Endothelial cell of umbilical vein (primary cell): ENCODE results near the gene LGR6. TPM values are rescaled to one million over a fixed set of nuclear protein-coding genes. Genes with fewer than 3 reads are reported as not detected.
"Not testable (repeated sequence)": the region's sequence is repeated elsewhere in the genome, so short reads cannot be mapped to it uniquely, and the experiment has no call there.

ENCODE experiments used
- BruUV-seq: library from RNA; stranded (reverse); fragments of 400-500 nt; replicated peaks from 2 replicates; lab custom pipeline; 2021; lab: Mats Ljungman, UMichigan
- CTCF ChIA-PET: fragments of 300-600, 350-600 bp; sonication (Branson Sonifier 250); formaldehyde crosslinking; loops from one replicate; lab custom pipeline; 2021; ENCODE audit warnings: antibody characterized with exemption, inconsistent platforms; lab: Charles Lee
- POLR2A ChIA-PET: fragments of 300-600, 350-600 bp; sonication (Branson Sonifier 250); formaldehyde crosslinking; loops from one replicate; lab custom pipeline; 2021; ENCODE audit warnings: antibody characterized with exemption, inconsistent platforms; lab: Charles Lee
- DNase-seq: peaks from one replicate; pipeline ENCODE4 v3.0.0-alpha.2; 2011; ENCODE audit warnings: low read depth, low spot score
- FAIRE-seq: peaks from 2 replicates; lab custom pipeline; 2011; peaks lifted over from hg19 to GRCh38; lab: Jason Lieb, UNC
- H2AFZ ChIP-seq: 2 replicates; pipeline ENCODE4 v1.6.0; 2012; ENCODE audit warnings: low read depth, low read length, control low read depth, inconsistent platforms
- H3K27ac ChIP-seq: 2 replicates; pipeline ENCODE4 v1.5.1; 2011; ENCODE audit warnings: low read depth, mild to moderate bottlenecking, control low read depth, low read length, moderate library complexity; ENCODE audit not compliant: insufficient read depth
- H3K27me3 ChIP-seq, 2 experiments: 2 replicates each; pipeline versions ENCODE4 v1.6.0 to v1.6.1; 2011; ENCODE audit warnings: low read length in 2 of 2, mixed read lengths in 1 of 2; ENCODE audit not compliant: control insufficient read depth in 2 of 2, insufficient read depth in 2 of 2
- H3K36me3 ChIP-seq, 2 experiments: 2 replicates in 1 of 2; 3 replicates in 1 of 2; pipeline ENCODE4 v1.5.1; 2011; ENCODE audit warnings: low read length in 2 of 2, mild to moderate bottlenecking in 1 of 2, moderate library complexity in 1 of 2; ENCODE audit not compliant: control insufficient read depth in 2 of 2, insufficient read depth in 2 of 2; ENCODE audit errors: extremely low read depth in 1 of 2
- H3K4me1 ChIP-seq: 3 replicates; pipeline ENCODE4 v1.5.1; 2011; ENCODE audit warnings: mild to moderate bottlenecking, low read length; ENCODE audit not compliant: control insufficient read depth, insufficient read depth; ENCODE audit errors: extremely low read depth
- H3K4me2 ChIP-seq: 2 replicates; pipeline ENCODE4 v1.6.1; 2011; ENCODE audit warnings: low read length, control low read depth, mixed read lengths; ENCODE audit not compliant: insufficient read depth
- H3K4me3 ChIP-seq, 3 experiments: fragments of 200-600 bp in 1 of 3; sonication (generic), shearing (Covaris generic) in 1 of 3; replicated peaks in 1 of 3; 2 replicates each; pipeline ENCODE4 v1.5.1; 2011 to 2016; ENCODE audit warnings: control low read depth in 3 of 3, low read length in 3 of 3, mild to moderate bottlenecking in 2 of 3, inconsistent platforms in 1 of 3, low read depth in 1 of 3, moderate library complexity in 1 of 3; ENCODE audit not compliant: insufficient read depth in 1 of 3
- H3K79me2 ChIP-seq: 2 replicates; pipeline ENCODE4 v1.6.0; 2012; ENCODE audit warnings: low read length, inconsistent platforms; ENCODE audit not compliant: control insufficient read depth, insufficient read depth
- H3K9ac ChIP-seq: replicated peaks from 2 replicates; pipeline ENCODE3; 2011; ENCODE audit warnings: low read length, control low read depth; ENCODE audit not compliant: insufficient read depth; ENCODE audit errors: extremely low read depth
- H3K9me1 ChIP-seq: replicated peaks from 3 replicates; pipeline ENCODE4 v1.6.0; 2011; ENCODE audit warnings: mild to moderate bottlenecking, low read length; ENCODE audit not compliant: control insufficient read depth, insufficient read depth; ENCODE audit errors: extremely low read depth
- H3K9me3 ChIP-seq: replicated peaks from 2 replicates; pipeline ENCODE4 v1.5.1; 2012; ENCODE audit warnings: low read length, inconsistent platforms; ENCODE audit not compliant: control insufficient read depth, insufficient read depth
- H4K20me1 ChIP-seq: replicated peaks from 2 replicates; pipeline ENCODE3; 2011; ENCODE audit warnings: mild to moderate bottlenecking, low read length; ENCODE audit not compliant: control insufficient read depth, insufficient read depth; ENCODE audit errors: extremely low read depth
- EZH2 ChIP-seq: IDR thresholded peaks from 2 replicates; pipeline ENCODE4 v1.6.1; 2012; ENCODE audit warnings: borderline replicate concordance, low read depth, mild to moderate bottlenecking, moderate library complexity, low read length, inconsistent platforms; ENCODE audit not compliant: severe bottlenecking
- FOS ChIP-seq: IDR thresholded peaks from 2 replicates; pipeline ENCODE4 v1.6.1; 2011; ENCODE audit warnings: mild to moderate bottlenecking, low read length, moderate library complexity, borderline replicate concordance; ENCODE audit not compliant: insufficient read depth
- GATA2 ChIP-seq: IDR thresholded peaks from 2 replicates; pipeline ENCODE4 v1.7.0; 2011; ENCODE audit warnings: low read depth, mild to moderate bottlenecking, moderate library complexity, mixed read lengths, low read length; ENCODE audit not compliant: insufficient read length, insufficient read depth
- JUN ChIP-seq: IDR thresholded peaks from 2 replicates; pipeline ENCODE4 v1.6.1; 2011; ENCODE audit warnings: borderline replicate concordance, low read depth; ENCODE audit not compliant: insufficient read length, insufficient read depth
- MYC ChIP-seq: IDR thresholded peaks from one replicate; pipeline ENCODE4 v1.6.1; 2011; ENCODE audit warnings: mild to moderate bottlenecking, low read depth, low read length
- POLR2A ChIP-seq: IDR thresholded peaks from 2 replicates; pipeline ENCODE4 v1.6.1; 2012; ENCODE audit warnings: low read depth, mild to moderate bottlenecking, control low read depth, low read length
- POLR2AphosphoS5 ChIP-seq: IDR thresholded peaks from 2 replicates; pipeline ENCODE4 v1.6.1; 2012; ENCODE audit warnings: low read depth, mild to moderate bottlenecking, control low read depth, low read length, moderate library complexity; ENCODE audit not compliant: insufficient read depth
- dilution Hi-C: fragments of 300-500 bp; cut with MboI; formaldehyde crosslinking; loops from one replicate; pipeline ENCODE4 v1.15.0; 2019; ENCODE audit warnings: low sequenced_read_pairs; ENCODE audit not compliant: extremely low pct_ligation_motif_present
- intact Hi-C: fragments of 100-400 bp; cut with micrococcal nuclease; formaldehyde crosslinking; loops from one replicate; pipeline ENCODE4 v1.10.0; 2022
- polyA plus RNA-seq, 4 experiments: library from polyadenylated mRNA; depleted of rRNA in 3 of 4; stranded (reverse) in 3 of 4; unstranded in 1 of 4; fragments of >200 nt; gene quantifications; 2 replicates each; pipeline versions ENCODE4 v1.2.1 to v1.2.3, GENCODE V29; 2011 to 2012; ENCODE audit warnings: missing spikeins in 1 of 4
- total RNA-seq: library from RNA; stranded (reverse); gene quantifications from 2 replicates; pipeline ENCODE4 v1.2.3, GENCODE V29; 2021
- TF ChIP-seq, protein P1 (sequence below), 2 donors: IDR thresholded peaks; 1 replicate in 1 of 2; 2 replicates in 1 of 2; pipeline ENCODE4 v1.5.1; 2011; ENCODE audit warnings: low read length in 2 of 2, mild to moderate bottlenecking in 2 of 2, moderate library complexity in 2 of 2, control low read depth in 1 of 2, inconsistent platforms in 1 of 2, low read depth in 1 of 2; ENCODE audit not compliant: insufficient read depth in 1 of 2; ENCODE audit errors: extremely low read depth in 1 of 2
- TF ChIP-seq, protein P2 (sequence below): IDR thresholded peaks from 2 replicates; pipeline ENCODE4 v1.6.1; 2011; ENCODE audit not compliant: insufficient read depth, insufficient read length

The LGR6 gene
- total and polyA plus RNA-seq, 2 donors (not counting 3 experiments of a cell fraction or from before 2014, with no cell fraction given) = not detected

DNA sequence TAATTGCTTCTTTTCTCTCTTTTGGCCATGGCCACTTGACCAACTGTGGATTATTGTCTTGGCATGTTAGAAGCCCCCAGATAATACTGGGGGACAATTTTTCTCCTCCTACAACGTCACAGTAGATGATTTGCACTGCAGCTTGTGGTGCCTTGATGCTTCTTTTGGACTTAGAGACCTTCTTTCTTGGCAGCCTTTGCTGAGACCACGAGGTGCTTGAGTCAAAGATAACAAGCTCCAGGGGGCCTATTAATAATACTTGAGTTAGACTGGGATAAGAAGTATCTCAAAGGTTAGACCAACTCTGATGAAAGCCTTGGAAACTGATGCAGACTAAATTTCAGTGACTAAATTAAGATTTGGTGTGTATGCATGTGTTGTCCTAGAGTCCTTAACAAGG, 158.1 kb downstream of the LGR6 start:
- TF ChIP-seq, protein P1, sequence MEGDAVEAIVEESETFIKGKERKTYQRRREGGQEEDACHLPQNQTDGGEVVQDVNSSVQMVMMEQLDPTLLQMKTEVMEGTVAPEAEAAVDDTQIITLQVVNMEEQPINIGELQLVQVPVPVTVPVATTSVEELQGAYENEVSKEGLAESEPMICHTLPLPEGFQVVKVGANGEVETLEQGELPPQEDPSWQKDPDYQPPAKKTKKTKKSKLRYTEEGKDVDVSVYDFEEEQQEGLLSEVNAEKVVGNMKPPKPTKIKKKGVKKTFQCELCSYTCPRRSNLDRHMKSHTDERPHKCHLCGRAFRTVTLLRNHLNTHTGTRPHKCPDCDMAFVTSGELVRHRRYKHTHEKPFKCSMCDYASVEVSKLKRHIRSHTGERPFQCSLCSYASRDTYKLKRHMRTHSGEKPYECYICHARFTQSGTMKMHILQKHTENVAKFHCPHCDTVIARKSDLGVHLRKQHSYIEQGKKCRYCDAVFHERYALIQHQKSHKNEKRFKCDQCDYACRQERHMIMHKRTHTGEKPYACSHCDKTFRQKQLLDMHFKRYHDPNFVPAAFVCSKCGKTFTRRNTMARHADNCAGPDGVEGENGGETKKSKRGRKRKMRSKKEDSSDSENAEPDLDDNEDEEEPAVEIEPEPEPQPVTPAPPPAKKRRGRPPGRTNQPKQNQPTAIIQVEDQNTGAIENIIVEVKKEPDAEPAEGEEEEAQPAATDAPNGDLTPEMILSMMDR (IDR thresholded peaks at IDR 0.05; ENCODE audit: extremely low read depth in 1 of 2, insufficient read depth in 1 of 2, low read depth in 1 of 2, low read length in 2 of 2) = no peak
- TF ChIP-seq, protein P2, sequence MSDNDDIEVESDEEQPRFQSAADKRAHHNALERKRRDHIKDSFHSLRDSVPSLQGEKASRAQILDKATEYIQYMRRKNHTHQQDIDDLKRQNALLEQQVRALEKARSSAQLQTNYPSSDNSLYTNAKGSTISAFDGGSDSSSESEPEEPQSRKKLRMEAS = no peak
- TF ChIP-seq MYC (no peak), EZH2 (no peak), GATA2 (no peak), POLR2A (no peak), FOS (no peak), JUN (no peak), POLR2AphosphoS5 (no peak)
- no peaks in the 10 kb centered on the region for H3K9me1 ChIP-seq
- H3K27ac ChIP-seq = no peak overlapping the region
- H3K79me2 ChIP-seq = peaks cover 7% of the 10 kb centered on the region
- H3K27me3 ChIP-seq = no peaks in the 10 kb centered on the region
- no peak overlapping the region for H2AFZ ChIP-seq
- DNase-seq = no peak
- H4K20me1 ChIP-seq = no peaks in the 10 kb centered on the region
- dilution Hi-C loops (no loop called here), intact Hi-C loops (no loop called here)
- no peak for FAIRE-seq
- CTCF ChIA-PET = no interaction called here
- BruUV-seq = no TSS peak
- no peaks in the 10 kb centered on the region for H3K9me3 ChIP-seq
- H3K36me3 ChIP-seq = no peaks in the 10 kb centered on the region
- POLR2A ChIA-PET = no interaction called here
- H3K9ac ChIP-seq = no peak overlapping the region
- H3K4me3 ChIP-seq = no peak overlapping the region
- H3K4me1 ChIP-seq = peaks cover 7% of the 10 kb centered on the region
- no peak overlapping the region for H3K4me2 ChIP-seq

DNA sequence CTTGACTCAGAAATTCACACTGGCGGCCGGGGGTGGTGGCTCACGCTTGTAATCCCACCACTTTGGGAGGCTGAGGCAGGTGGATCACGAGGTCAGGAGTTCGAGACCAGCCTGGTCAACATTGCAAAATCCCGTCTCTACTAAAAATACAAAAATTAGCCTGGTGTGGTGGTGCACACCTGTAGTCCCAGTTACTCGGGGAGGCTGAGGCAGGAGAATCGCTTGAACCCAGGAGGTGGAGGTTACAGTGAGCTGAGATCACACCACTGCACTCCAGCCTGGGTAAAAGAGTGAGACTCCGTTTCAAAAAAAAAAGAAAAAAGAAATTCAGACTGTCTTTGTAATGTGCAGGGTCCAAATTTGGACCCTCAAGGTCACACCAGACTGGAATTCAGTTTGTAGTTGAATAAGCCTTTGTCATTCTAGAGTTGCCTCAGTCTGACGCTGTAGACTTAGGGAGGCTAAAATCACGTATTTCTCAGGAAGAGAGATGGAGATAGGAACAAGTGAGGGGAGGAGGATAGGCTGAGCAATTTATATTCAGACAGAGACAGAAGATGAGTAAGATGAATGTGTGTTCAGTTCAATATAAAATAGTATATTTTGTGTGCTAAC, 159.1 kb downstream of the LGR6 start:
- FAIRE-seq, BruUV-seq, H2AFZ ChIP-seq, H3K4me2 ChIP-seq, dilution Hi-C loops, H3K4me1 ChIP-seq, H3K79me2 ChIP-seq, H3K36me3 ChIP-seq, H3K9ac ChIP-seq, H3K4me3 ChIP-seq, H3K27ac ChIP-seq, H3K9me3 ChIP-seq, intact Hi-C loops, H3K9me1 ChIP-seq, DNase-seq, H4K20me1 ChIP-seq, H3K27me3 ChIP-seq: not testable (repeated sequence)
- CTCF ChIA-PET = interaction anchor here (1.3 kb wide), 1 partner anchor 163 kb away, joined by 3 read pairs; no protein-coding TSS in a partner anchor
- POLR2A ChIA-PET = interaction anchor here (0.7 kb wide), 1 partner anchor 517 kb away, joined by 5 read pairs; no protein-coding TSS in a partner anchor
